Neutrophil (primary cell): ENCODE results near the gene PARD3.

Source experiments
- H3K27ac ChIP-seq: fragments of 200-600 bp; sonication (generic); 2 replicates; pipeline ENCODE4 v1.5.1; 2016; ENCODE audit warnings: mild to moderate bottlenecking, moderate library complexity
- H3K27me3 ChIP-seq: fragments of 200-600 bp; sonication (generic); 2 replicates; pipeline ENCODE4 v1.6.0; 2016; ENCODE audit warnings: mild to moderate bottlenecking
- H3K36me3 ChIP-seq: fragments of 200-600 bp; sonication (generic); 2 replicates; pipeline ENCODE4 v1.5.1; 2017
- H3K4me1 ChIP-seq, 2 experiments: fragments of 200-600 bp in 1 of 2; sonication (generic) in 1 of 2; 1 replicate in 1 of 2; 2 replicates in 1 of 2; pipeline versions ENCODE4 v1.5.1 to v1.6.1; 2013 to 2016; ENCODE audit warnings: low read depth in 1 of 2, low read length in 1 of 2, mild to moderate bottlenecking in 1 of 2, moderate library complexity in 1 of 2; ENCODE audit not compliant: control insufficient read depth in 1 of 2, insufficient read depth in 1 of 2
- H3K4me3 ChIP-seq, 2 experiments: fragments of 200-600 bp in 1 of 2; sonication (generic) in 1 of 2; 1 replicate in 1 of 2; 2 replicates in 1 of 2; pipeline ENCODE4 v1.5.1; 2013 to 2016; ENCODE audit warnings: low read depth in 1 of 2, low read length in 1 of 2, mild to moderate bottlenecking in 1 of 2, moderate library complexity in 1 of 2
- H3K9me3 ChIP-seq: fragments of 200-600 bp; sonication (generic); 2 replicates; pipeline ENCODE4 v1.5.1; 2016
- CTCF ChIP-seq: fragments of 200-600 bp; sonication (generic); IDR thresholded peaks from 2 replicates; pipeline ENCODE4 v1.5.1; 2016; ENCODE audit warnings: antibody characterized with exemption

Gene PARD3

GRCh38 chr10:34670081-34670480 is 145.0 kb downstream of the PARD3 start:
- Histone ChIP-seq H3K9me3 (no peaks in the 10 kb centered on the region), H3K27ac (no peak overlapping the region), H3K4me3 (no peak overlapping the region), H3K36me3 (no peaks in the 10 kb centered on the region), H3K4me1 (no peaks in the 10 kb centered on the region), H3K27me3 (no peaks in the 10 kb centered on the region)
- TF ChIP-seq CTCF: no peak

- no peaks in the 10 kb centered on the region for H3K9me3 ChIP-seq
- no peak for TF ChIP-seq CTCF
- H3K36me3 ChIP-seq: no peaks in the 10 kb centered on the region
- H3K27me3 ChIP-seq: no peaks in the 10 kb centered on the region
- no peak overlapping the region for H3K4me3 ChIP-seq
- H3K4me1 ChIP-seq: no peaks in the 10 kb centered on the region
- no peak overlapping the region for H3K27ac ChIP-seq
Measured at GRCh38 chr10:34669079-34669478, 146.0 kb downstream of the PARD3 start.

DNA sequence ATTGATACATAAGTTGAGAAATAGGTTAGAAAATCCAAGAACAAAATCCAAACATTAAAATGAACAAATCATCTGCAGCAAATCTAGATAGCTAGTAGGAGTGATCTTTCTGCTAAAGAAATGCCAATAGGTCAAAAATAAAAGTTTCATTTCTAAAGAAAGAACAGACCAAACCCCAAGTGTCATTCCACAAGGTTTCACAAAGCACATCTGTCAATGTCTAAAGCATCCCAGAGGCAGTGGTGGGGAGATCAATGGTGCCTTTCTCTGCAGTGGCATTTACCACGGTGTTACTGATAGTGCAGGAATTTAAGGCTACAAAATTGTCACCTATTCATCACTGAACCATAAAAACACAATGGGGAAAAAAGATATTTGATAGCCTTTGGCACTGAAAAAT is 147.9 kb downstream of the PARD3 start:
- Histone ChIP-seq H3K9me3 (no peaks in the 10 kb centered on the region), H3K27me3 (no peaks in the 10 kb centered on the region), H3K4me1 (no peaks in the 10 kb centered on the region), H3K27ac (no peak overlapping the region), H3K4me3 (no peak overlapping the region), H3K36me3 (no peaks in the 10 kb centered on the region)
- no peak for TF ChIP-seq CTCF

- Histone ChIP-seq H3K4me3 (no peak overlapping the region), H3K27ac (no peak overlapping the region), H3K4me1 (no peaks in the 10 kb centered on the region), H3K9me3 (no peaks in the 10 kb centered on the region), H3K27me3 (no peaks in the 10 kb centered on the region), H3K36me3 (no peaks in the 10 kb centered on the region)
- TF ChIP-seq CTCF: no peak
Measured at GRCh38 chr10:34666008-34666704, 148.9 kb downstream of the PARD3 start.

DNA sequence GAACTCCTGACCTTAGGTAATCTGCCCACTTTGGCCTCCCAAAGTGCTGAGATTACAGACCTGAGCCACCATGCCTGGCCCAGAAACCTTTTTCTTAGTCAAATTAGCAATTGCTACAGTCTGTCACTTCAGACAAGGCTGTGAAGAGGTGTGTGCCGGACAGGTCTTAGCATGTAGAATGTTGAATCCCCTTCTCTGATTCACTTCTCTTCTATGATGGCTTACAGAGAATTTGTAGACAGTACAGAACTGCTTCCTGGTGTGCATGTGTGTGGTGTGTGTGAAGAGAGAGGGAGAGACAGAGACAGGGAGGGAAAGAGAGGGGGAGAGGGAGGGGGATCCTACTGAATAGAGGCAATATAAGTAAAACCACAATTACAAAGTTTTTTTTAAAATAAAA is 150.4 kb downstream of the PARD3 start:
- H3K36me3 ChIP-seq: no peaks in the 10 kb centered on the region
- H3K4me1 ChIP-seq: no peaks in the 10 kb centered on the region
- no peak overlapping the region for H3K27ac ChIP-seq
- H3K4me3 ChIP-seq: no peak overlapping the region
- H3K27me3 ChIP-seq: no peaks in the 10 kb centered on the region
- H3K9me3 ChIP-seq: no peaks in the 10 kb centered on the region
- no peak for TF ChIP-seq CTCF
